ENCODE measurements around the gene DNAJB12. TPM values are rescaled to one million over a fixed set of nuclear protein-coding genes. Genes with fewer than 3 reads are reported as not detected.

The DNAJB12 gene
- total and polyA plus RNA-seq, 10 of the 15 experiments (the other 5 are each of a cell fraction or from before 2014, with no cell fraction given): 4.6 to 31.6 (median 18.8) TPM

- POLR2A ChIA-PET: interaction anchor here (0.6 to 8.0 kb wide), 12 partner anchors 8 to 214 kb away, joined by 3 to 93 read pairs (median 4); partner anchors contain the start of gene DDIT4
- H3K27ac ChIP-seq (ENCODE audit: control insufficient read depth, insufficient read depth): no peak overlapping the region
- H3K36me3 ChIP-seq (ENCODE audit: control insufficient read depth in 2 of 2, insufficient read depth in 2 of 2, low read length in 1 of 2): peaks cover 3 to 5% of the 10 kb centered on the region in 2 experiments; a peak in 2 of 4 replicates
- H3K9me3 ChIP-seq (replicated peaks; ENCODE audit: control insufficient read depth, insufficient read depth, low read length): no peaks in the 10 kb centered on the region
- H3K4me2 ChIP-seq (ENCODE audit: control insufficient read depth, insufficient read depth): no peak overlapping the region
- BruUV-seq (replicated peaks): no TSS peak
- no peak overlapping the region for H2AFZ ChIP-seq (ENCODE audit: control insufficient read depth, low read depth, low read length)
- no peak for ATAC-seq
- no peaks in the 10 kb centered on the region for H3K27me3 ChIP-seq (replicated peaks in 1 of 2; ENCODE audit: control insufficient read depth in 2 of 2, insufficient read depth in 2 of 2, low read length in 1 of 2)
- no peaks in the 10 kb centered on the region; the same call in 1 of the 2 replicates for H3K79me2 ChIP-seq (ENCODE audit: control insufficient read depth, insufficient read depth, low read length)
- no peak for DNase-seq (ENCODE audit: low read depth, low spot score)
- no peak overlapping the region for H3K9ac ChIP-seq (ENCODE audit: control insufficient read depth, insufficient read depth, low read length)
- H3K4me3 ChIP-seq: no peak overlapping the region
- intact Hi-C loops (cut with micrococcal nuclease; ENCODE audit: unreplicated experiment): no loop called here
- no peak for TF ChIP-seq STAT1 (conservative IDR thresholded peaks at IDR 0.05)
- no peak for TF ChIP-seq MTA3 (IDR thresholded peaks at IDR 0.05; ENCODE audit: borderline replicate concordance, low read length)
- TF ChIP-seq JUND (IDR thresholded peaks at IDR 0.05; ENCODE audit: low read depth, low read length): no peak
- no peak for TF ChIP-seq HDAC2 (IDR thresholded peaks at IDR 0.05)
- TF ChIP-seq ZBTB4 (CRISPR knock-in tag; IDR thresholded peaks at IDR 0.05): no peak
- no peaks in the 10 kb centered on the region for H4K20me1 ChIP-seq (ENCODE audit: control insufficient read depth, insufficient read depth)
- CTCF ChIA-PET: interaction anchor here (0.6 to 16.6 kb wide), 7 partner anchors 9 to 281 kb away, joined by 3 to 275 read pairs (median 5); partner anchors contain the start of gene DDIT4
- FAIRE-seq: no peak
- in situ Hi-C loops (cut with MboI): loop anchor here (10.0 kb wide), 1 partner anchor 435 kb away; no protein-coding TSS in a partner anchor
- SMC1A ChIA-PET (ENCODE audit: uncharacterized antibody, unreplicated experiment): interaction anchor here (0.7 to 2.1 kb wide), 7 partner anchors 9 to 198 kb away, joined by 3 to 12 read pairs (median 7); no protein-coding TSS in a partner anchor
- 98% methylated on average over 2 of the region's 2 CpGs for WGBS (ENCODE audit: insufficient coverage, insufficient replicate concordance, low lambda C conversion rate, missing lambda C conversion rate)
- RAD21 ChIA-PET (ENCODE audit: unreplicated experiment): interaction anchor here (0.6 to 11.6 kb wide), 7 partner anchors 9 to 281 kb away, joined by 3 to 170 read pairs (median 3); partner anchors contain the start of gene DDIT4
- H3K4me1 ChIP-seq (ENCODE audit: control insufficient read depth, insufficient read depth, low read length): peaks cover 59% of the 10 kb centered on the region
Measured at GRCh38 chr10:72330069-72330426, 24.7 kb downstream of the DNAJB12 start.

Measured in GM12878 (cell line).